ENCODE data around the gene NFIA.

- TF ChIP-seq CTCF (conservative IDR thresholded peaks at IDR 0.05 in 1 of 2, IDR thresholded peaks at IDR 0.05 in 1 of 2; ENCODE audit: extremely low read depth in 1 of 2, insufficient read depth in 1 of 2, low read depth in 1 of 2, low read length in 2 of 2) (no peak), EZH2 (IDR thresholded peaks at IDR 0.05; ENCODE audit: borderline replicate concordance, low read length) (no peak)
Measured at GRCh38 chr1:61393575-61393974, 311.2 kb downstream of the NFIA start.
